Endothelial cell of umbilical vein (primary cell): Measurements from ENCODE around the gene GNB5.

ENCODE experiments used
- EZH2 ChIP-seq: IDR thresholded peaks from 2 replicates; pipeline ENCODE4 v1.6.1; 2012; ENCODE audit warnings: borderline replicate concordance, low read depth, mild to moderate bottlenecking, moderate library complexity, low read length, inconsistent platforms; ENCODE audit not compliant: severe bottlenecking
- FOS ChIP-seq: IDR thresholded peaks from 2 replicates; pipeline ENCODE4 v1.6.1; 2011; ENCODE audit warnings: mild to moderate bottlenecking, low read length, moderate library complexity, borderline replicate concordance; ENCODE audit not compliant: insufficient read depth
- POLR2A ChIP-seq: IDR thresholded peaks from 2 replicates; pipeline ENCODE4 v1.6.1; 2012; ENCODE audit warnings: low read depth, mild to moderate bottlenecking, control low read depth, low read length
- POLR2AphosphoS5 ChIP-seq: IDR thresholded peaks from 2 replicates; pipeline ENCODE4 v1.6.1; 2012; ENCODE audit warnings: low read depth, mild to moderate bottlenecking, control low read depth, low read length, moderate library complexity; ENCODE audit not compliant: insufficient read depth
- TF ChIP-seq, protein P1 (sequence below), 2 donors: IDR thresholded peaks; 1 replicate in 1 of 2; 2 replicates in 1 of 2; pipeline ENCODE4 v1.5.1; 2011; ENCODE audit warnings: low read length in 2 of 2, mild to moderate bottlenecking in 2 of 2, moderate library complexity in 2 of 2, control low read depth in 1 of 2, inconsistent platforms in 1 of 2, low read depth in 1 of 2; ENCODE audit not compliant: insufficient read depth in 1 of 2; ENCODE audit errors: extremely low read depth in 1 of 2

DNA sequence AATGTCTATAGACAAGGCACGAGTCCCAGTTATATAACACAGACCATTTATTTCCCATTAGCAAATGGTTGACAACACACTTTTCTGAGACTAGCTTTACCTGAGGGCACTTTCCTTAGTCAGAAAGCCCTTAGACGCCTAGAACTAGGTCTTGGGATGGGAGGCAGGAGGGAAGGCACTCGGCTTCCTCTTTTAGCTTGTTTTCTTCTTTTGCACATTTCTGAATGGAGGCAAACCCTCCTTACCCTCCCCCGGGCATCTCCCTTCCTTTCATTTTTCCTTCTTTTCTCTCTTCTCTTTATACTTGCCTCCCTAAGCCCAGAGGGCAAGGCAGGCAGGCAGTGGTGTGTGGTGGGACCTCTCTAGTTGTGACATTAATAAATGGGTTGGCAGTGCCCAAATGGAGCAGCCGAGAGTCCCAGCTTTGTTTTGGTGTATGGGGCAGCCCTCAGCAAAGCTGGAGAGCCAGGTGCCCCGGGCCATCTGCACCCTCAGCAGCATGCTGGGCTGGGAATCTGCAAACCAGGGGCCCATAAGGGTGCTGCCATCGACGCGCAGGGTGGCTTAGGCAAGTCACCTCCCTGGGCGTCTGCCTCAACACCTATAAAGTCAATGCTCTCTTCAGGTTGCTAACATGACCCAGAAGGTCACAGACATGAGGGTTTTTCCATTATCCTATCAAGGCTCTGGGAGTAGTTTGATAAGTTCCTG lies 57.5 kb downstream of the GNB5 start:
- TF ChIP-seq POLR2A (no peak), POLR2AphosphoS5 (no peak), EZH2 (no peak), FOS (no peak)
- TF ChIP-seq, protein P1, sequence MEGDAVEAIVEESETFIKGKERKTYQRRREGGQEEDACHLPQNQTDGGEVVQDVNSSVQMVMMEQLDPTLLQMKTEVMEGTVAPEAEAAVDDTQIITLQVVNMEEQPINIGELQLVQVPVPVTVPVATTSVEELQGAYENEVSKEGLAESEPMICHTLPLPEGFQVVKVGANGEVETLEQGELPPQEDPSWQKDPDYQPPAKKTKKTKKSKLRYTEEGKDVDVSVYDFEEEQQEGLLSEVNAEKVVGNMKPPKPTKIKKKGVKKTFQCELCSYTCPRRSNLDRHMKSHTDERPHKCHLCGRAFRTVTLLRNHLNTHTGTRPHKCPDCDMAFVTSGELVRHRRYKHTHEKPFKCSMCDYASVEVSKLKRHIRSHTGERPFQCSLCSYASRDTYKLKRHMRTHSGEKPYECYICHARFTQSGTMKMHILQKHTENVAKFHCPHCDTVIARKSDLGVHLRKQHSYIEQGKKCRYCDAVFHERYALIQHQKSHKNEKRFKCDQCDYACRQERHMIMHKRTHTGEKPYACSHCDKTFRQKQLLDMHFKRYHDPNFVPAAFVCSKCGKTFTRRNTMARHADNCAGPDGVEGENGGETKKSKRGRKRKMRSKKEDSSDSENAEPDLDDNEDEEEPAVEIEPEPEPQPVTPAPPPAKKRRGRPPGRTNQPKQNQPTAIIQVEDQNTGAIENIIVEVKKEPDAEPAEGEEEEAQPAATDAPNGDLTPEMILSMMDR (IDR thresholded peaks at IDR 0.05; ENCODE audit: extremely low read depth in 1 of 2, insufficient read depth in 1 of 2, low read depth in 1 of 2, low read length in 2 of 2) = no peak
